Muscle layer of colon (tissue), 2 donors: ENCODE measurements around the gene DRC7.
"Not testable (repeated sequence)": the region's sequence is repeated elsewhere in the genome, so short reads cannot be mapped to it uniquely, and the experiment has no call there.

Experiments
- H3K27ac ChIP-seq: one replicate; pipeline ENCODE4 v1.7.0; 2013; ENCODE audit warnings: low read depth, mild to moderate bottlenecking, low read length, moderate library complexity
- H3K27me3 ChIP-seq, 2 donors: one replicate each; pipeline ENCODE4 v1.7.0; 2013; ENCODE audit warnings: low read length in 2 of 2, mild to moderate bottlenecking in 2 of 2; ENCODE audit not compliant: insufficient read depth in 2 of 2, control insufficient read depth in 1 of 2
- H3K36me3 ChIP-seq: one replicate; pipeline ENCODE4 v1.7.0; 2013; ENCODE audit warnings: mild to moderate bottlenecking, low read length; ENCODE audit not compliant: insufficient read depth
- H3K4me1 ChIP-seq: one replicate; pipeline ENCODE4 v1.7.0; 2013; ENCODE audit warnings: mild to moderate bottlenecking, low read length; ENCODE audit not compliant: insufficient read depth
- H3K4me3 ChIP-seq, 2 donors: one replicate each; pipeline ENCODE4 v1.7.0; 2013; ENCODE audit warnings: low read length in 2 of 2, low read depth in 1 of 2, mild to moderate bottlenecking in 1 of 2, moderate library complexity in 1 of 2
- H3K9ac ChIP-seq: one replicate; pipeline ENCODE4 v1.7.0; 2013; ENCODE audit warnings: low read length
- H3K9me3 ChIP-seq: one replicate; pipeline ENCODE4 v1.7.0; 2013; ENCODE audit warnings: mild to moderate bottlenecking, low read length
- donor health status: abdominal sarcoma.
- donor health status: Adenocarcinoma of cecum.

Gene DRC7

GRCh38 chr16:57711993-57712392 lies 17.4 kb downstream of the DRC7 start:
- no peak overlapping the region for H3K4me3 ChIP-seq
- no peaks in the 10 kb centered on the region for H3K36me3 ChIP-seq
- H3K27ac ChIP-seq, result no peak overlapping the region
- no peaks in the 10 kb centered on the region for H3K4me1 ChIP-seq
- no peaks in the 10 kb centered on the region for H3K9me3 ChIP-seq
- H3K9ac ChIP-seq, result no peak overlapping the region
- H3K27me3 ChIP-seq, result no peaks in the 10 kb centered on the region

DNA sequence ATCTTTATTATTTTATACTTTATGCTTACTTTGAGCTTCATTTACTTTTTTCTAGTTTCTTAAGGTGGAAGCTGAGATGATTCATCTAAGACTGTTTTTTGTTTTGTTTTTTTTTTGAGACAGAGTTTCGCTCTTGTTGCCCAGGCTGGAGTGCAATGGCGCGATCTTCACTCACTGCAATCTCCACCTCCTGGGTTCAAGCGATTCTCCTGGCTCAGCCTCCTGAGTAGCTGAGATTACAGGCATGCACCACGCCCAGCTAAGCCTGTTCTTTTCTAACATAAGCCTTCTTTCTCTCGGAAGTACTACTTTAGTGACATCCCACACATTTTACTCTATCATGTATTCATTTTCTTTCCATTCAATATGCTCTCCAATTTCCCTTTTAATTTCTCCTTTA lies 18.0 kb downstream of the DRC7 start:
- H3K27ac ChIP-seq, H3K4me1 ChIP-seq, H3K9me3 ChIP-seq, H3K4me3 ChIP-seq, H3K9ac ChIP-seq, H3K27me3 ChIP-seq, H3K36me3 ChIP-seq: not testable (repeated sequence)

DNA sequence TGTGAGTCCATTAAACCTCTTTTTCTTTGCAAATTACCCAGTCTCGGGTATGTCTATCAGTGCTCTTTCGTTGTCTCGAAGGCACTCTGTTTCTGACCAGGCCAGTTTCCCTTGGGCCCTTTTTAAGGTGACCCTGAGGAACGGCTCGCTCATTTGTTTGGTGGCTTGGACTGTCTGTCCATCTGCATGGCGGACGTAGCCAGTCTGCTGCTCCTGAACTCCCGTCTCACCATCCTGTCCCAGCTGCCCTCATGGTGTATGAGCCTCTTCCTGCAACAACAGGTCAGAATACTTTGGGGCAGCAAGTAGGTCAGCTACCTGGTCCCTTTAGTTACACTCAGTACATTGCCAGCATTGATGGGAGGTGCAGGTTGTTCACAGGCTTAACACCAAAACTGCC lies 19.0 kb downstream of the DRC7 start:
- H3K4me3 ChIP-seq, result no peak overlapping the region
- H3K9ac ChIP-seq, result no peak overlapping the region
- H3K27me3 ChIP-seq, result no peaks in the 10 kb centered on the region
- no peaks in the 10 kb centered on the region for H3K9me3 ChIP-seq
- no peaks in the 10 kb centered on the region for H3K4me1 ChIP-seq
- H3K36me3 ChIP-seq, result no peaks in the 10 kb centered on the region
- no peak overlapping the region for H3K27ac ChIP-seq

DNA sequence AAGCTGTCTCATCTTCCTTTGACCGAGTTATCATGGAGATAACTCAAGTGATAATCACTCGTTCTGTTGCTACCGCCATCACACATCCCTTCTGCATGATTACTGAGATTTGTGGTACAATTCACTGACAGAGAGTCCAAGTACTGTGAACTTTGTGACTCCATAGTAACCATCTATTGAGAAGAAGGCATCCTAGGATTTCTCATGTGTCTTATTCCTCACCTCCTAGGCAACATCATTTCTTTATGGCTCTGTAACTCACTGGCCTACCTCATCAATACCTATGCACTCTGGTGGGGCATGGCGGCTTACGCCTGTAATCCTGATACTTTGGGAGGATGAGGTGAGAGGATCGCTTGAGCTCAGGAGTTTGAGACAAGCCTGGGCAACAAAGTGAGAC lies 19.4 kb downstream of the DRC7 start:
- Histone ChIP-seq H3K27ac (no peak overlapping the region), H3K4me1 (no peaks in the 10 kb centered on the region), H3K9ac (no peak overlapping the region), H3K27me3 (no peaks in the 10 kb centered on the region), H3K9me3 (no peaks in the 10 kb centered on the region), H3K36me3 (no peaks in the 10 kb centered on the region), H3K4me3 (no peak overlapping the region)

DNA sequence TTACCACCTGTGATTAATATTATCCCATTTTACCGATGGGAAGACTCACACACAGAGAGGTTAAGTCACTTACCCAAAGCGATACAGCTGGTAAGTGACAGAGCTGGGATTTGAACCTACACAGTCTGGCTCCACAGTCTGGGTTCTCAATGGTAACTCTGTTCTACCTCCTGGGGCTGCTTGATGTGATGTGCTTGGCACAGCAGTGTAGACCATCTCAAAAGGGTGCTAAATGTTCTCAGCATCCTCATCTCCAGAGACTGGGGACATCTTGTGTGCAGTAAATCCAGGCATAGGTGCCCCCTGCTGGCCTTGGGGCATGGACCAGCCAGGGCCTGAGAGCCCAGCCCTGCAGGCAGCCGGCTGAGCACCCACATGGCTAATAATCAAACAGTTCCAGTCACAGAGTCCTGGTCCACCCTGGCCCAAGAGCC lies 25.6 kb downstream of the DRC7 start:
- no peak overlapping the region for H3K4me3 ChIP-seq
- no peaks in the 10 kb centered on the region for H3K36me3 ChIP-seq
- peaks cover 0 to 8% of the 10 kb centered on the region in 2 donors for H3K27me3 ChIP-seq
- no peak overlapping the region for H3K9ac ChIP-seq
- H3K4me1 ChIP-seq, result no peaks in the 10 kb centered on the region
- H3K9me3 ChIP-seq, result no peaks in the 10 kb centered on the region
- no peak overlapping the region for H3K27ac ChIP-seq

- Histone ChIP-seq H3K27me3 (peaks cover 0 to 8% of the 10 kb centered on the region in 2 donors), H3K9ac (no peak overlapping the region), H3K27ac (no peak overlapping the region), H3K4me3 (no peak overlapping the region), H3K36me3 (no peaks in the 10 kb centered on the region), H3K9me3 (no peaks in the 10 kb centered on the region), H3K4me1 (no peaks in the 10 kb centered on the region)
Observed at GRCh38 chr16:57721356-57722209, 27.0 kb downstream of the DRC7 start.

DNA sequence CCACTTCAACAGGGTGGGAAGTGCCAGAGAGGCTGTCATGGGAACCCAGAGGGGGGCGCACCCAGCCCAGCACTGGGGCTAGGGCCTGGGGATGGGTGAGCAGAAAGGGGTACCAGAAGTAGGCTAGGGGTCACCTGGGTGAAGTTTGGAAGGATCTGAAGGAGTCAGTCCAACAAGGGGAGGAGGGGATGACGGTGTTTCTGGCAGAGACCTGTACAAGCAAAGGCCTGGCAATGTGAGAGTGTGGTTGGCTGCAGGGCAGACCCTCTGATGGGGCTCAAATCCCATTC lies 27.5 kb downstream of the DRC7 start:
- H3K9me3 ChIP-seq, result no peaks in the 10 kb centered on the region
- no peaks in the 10 kb centered on the region for H3K36me3 ChIP-seq
- H3K4me1 ChIP-seq, result no peaks in the 10 kb centered on the region
- no peak overlapping the region for H3K4me3 ChIP-seq
- peaks cover 0 to 8% of the 10 kb centered on the region in 2 donors for H3K27me3 ChIP-seq
- no peak overlapping the region for H3K27ac ChIP-seq
- no peak overlapping the region for H3K9ac ChIP-seq

DNA sequence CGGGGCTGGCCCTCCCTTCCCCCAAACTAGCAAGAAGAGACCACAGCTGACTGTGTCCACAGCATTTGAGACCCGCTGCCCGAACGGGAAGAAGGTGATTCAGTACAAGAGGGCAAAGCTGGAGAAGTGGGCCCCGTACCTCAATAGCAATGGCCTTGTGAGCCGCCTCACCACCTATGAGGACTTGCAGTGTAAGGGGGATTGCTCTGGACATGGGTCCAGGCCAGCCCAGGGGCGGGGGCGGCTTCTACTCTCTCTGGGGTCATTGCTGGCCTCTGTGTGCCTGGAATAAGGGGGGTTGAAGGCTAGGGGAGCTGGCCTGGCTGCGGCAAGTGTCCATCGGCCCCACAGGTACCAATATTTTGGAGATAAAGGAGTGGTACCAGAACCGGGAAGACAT lies 28.0 kb downstream of the DRC7 start:
- Histone ChIP-seq H3K27ac (no peak overlapping the region), H3K4me1 (no peaks in the 10 kb centered on the region), H3K9ac (no peak overlapping the region), H3K4me3 (no peak overlapping the region), H3K27me3 (peaks cover 0 to 8% of the 10 kb centered on the region in 2 donors), H3K36me3 (no peaks in the 10 kb centered on the region), H3K9me3 (no peaks in the 10 kb centered on the region)

DNA sequence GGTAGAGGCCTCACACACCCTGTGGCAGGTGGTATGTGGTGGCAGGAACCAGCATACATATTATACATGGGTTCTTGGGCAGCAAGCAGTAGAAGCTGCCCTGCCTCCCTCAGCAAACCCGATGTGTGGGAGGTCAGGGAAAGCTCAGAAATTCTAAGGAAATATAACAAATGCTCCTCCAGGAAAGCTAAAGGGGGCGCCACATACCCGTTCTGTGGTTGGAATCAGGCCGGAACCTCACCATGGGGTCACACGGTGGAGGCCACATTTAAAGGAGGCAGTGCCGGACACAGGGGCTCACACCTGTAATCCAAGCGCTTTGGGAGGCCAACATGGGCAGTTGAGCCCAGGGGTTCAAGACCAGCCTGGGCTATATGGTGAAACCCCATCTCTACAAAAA lies 28.6 kb downstream of the DRC7 start:
- Histone ChIP-seq H3K9me3 (no peaks in the 10 kb centered on the region), H3K4me1 (no peaks in the 10 kb centered on the region), H3K9ac (no peak overlapping the region), H3K27ac (no peak overlapping the region), H3K27me3 (peaks cover 0 to 8% of the 10 kb centered on the region in 2 donors), H3K4me3 (no peak overlapping the region), H3K36me3 (no peaks in the 10 kb centered on the region)

DNA sequence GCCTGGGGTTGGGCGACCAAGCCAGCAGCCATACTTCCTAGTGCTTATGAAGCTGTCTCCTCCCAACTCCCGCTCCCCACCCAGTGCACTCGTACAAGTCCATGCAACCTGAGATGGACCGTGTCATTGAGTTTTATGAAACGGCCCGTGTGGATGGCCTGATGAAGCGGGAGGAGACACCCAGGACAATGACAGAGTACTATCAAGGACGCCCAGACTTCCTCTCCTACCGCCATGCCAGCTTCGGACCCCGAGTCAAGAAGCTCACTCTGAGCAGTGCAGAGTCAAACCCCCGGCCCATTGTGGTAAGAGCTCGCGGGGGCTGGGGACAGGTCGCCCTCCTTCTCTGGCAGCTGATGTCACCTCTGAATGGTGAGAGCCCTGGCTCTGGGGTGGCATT lies 29.9 kb downstream of the DRC7 start:
- H3K36me3 ChIP-seq, result no peaks in the 10 kb centered on the region
- H3K9me3 ChIP-seq, result no peaks in the 10 kb centered on the region
- peaks cover 0 to 8% of the 10 kb centered on the region in 2 donors for H3K27me3 ChIP-seq
- H3K27ac ChIP-seq, result no peak overlapping the region
- H3K9ac ChIP-seq, result no peak overlapping the region
- H3K4me3 ChIP-seq, result no peak overlapping the region
- H3K4me1 ChIP-seq, result no peaks in the 10 kb centered on the region

DNA sequence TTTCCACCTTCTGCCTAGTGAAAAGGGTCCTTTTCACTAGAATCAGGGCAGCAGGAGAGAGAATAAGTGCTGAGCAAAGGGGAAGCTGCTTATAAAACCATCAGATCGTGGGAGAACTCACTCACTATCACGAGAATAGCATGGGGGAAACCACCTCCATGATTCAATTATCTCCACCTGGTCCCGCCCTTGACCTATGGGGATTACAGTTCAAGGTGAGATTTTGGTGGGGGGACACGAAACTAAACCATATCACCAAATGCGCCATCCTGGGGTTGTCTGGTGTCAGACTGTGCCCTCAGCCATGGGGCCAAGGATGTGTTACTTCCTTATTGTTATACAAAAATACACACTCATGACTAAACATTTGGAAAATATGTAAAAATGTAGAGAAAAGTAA lies 30.5 kb downstream of the DRC7 start:
- no peaks in the 10 kb centered on the region for H3K4me1 ChIP-seq
- no peak overlapping the region for H3K4me3 ChIP-seq
- H3K9me3 ChIP-seq, result no peaks in the 10 kb centered on the region
- H3K36me3 ChIP-seq, result no peaks in the 10 kb centered on the region
- peaks cover 0 to 8% of the 10 kb centered on the region in 2 donors for H3K27me3 ChIP-seq
- no peak overlapping the region for H3K9ac ChIP-seq
- H3K27ac ChIP-seq, result no peak overlapping the region

DNA sequence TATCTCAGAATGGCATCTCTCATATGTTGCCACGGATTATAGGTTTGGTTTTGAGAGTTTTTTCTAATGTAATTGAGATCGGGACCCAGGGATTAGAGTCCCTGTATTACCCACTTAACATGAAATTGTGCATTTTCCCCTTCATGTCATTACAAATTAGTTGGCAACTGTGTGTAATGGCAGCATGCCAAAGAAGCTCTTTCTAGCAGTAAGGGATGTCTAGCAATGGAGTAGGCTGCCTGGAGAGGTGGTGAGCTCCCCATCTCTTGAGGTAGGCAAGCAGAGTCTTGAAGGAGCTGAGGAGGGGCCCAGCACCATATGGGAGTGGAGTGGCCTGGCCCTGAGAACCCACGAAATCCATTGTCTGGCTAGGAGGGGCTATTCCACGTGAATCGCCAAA lies 30.9 kb downstream of the DRC7 start:
- Histone ChIP-seq H3K27me3 (peaks cover 0 to 8% of the 10 kb centered on the region in 2 donors), H3K9me3 (no peaks in the 10 kb centered on the region), H3K36me3 (no peaks in the 10 kb centered on the region), H3K9ac (no peak overlapping the region), H3K27ac (no peak overlapping the region), H3K4me3 (no peak overlapping the region), H3K4me1 (no peaks in the 10 kb centered on the region)
